ENCODE results near the gene KIAA0232.

DNA sequence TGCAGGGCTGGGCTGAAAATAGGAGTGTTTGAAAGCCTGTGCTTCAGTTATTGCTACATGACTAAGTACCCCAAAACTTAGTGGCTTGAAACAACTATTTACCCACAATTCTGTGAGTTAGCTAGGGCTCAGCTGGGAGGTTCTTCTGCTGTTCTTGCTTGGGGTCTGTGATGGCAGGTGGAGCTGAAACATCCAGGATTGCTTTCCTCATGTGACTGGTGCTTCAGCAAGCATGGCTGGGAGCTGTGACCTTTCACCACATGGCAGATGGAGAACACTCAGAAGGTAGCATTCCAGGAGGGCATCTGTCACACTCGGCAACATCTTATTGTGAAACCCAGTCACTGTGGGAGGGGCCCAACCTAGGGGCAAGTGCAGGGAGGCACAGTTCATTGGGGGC lies 70.1 kb downstream of the KIAA0232 start:
- TF ChIP-seq, protein P1, sequence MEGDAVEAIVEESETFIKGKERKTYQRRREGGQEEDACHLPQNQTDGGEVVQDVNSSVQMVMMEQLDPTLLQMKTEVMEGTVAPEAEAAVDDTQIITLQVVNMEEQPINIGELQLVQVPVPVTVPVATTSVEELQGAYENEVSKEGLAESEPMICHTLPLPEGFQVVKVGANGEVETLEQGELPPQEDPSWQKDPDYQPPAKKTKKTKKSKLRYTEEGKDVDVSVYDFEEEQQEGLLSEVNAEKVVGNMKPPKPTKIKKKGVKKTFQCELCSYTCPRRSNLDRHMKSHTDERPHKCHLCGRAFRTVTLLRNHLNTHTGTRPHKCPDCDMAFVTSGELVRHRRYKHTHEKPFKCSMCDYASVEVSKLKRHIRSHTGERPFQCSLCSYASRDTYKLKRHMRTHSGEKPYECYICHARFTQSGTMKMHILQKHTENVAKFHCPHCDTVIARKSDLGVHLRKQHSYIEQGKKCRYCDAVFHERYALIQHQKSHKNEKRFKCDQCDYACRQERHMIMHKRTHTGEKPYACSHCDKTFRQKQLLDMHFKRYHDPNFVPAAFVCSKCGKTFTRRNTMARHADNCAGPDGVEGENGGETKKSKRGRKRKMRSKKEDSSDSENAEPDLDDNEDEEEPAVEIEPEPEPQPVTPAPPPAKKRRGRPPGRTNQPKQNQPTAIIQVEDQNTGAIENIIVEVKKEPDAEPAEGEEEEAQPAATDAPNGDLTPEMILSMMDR (IDR thresholded peaks at IDR 0.05 in 4 of 5, conservative IDR thresholded peaks at IDR 0.05 in 1 of 5): no peak
- TF ChIP-seq POLR2A (IDR thresholded peaks at IDR 0.05): no peak
